Testis (tissue), 2 donors: Measurements from ENCODE around the gene ZNF784.

ENCODE experiments used
- CTCF ChIP-seq, 3 experiments: fragments of 450-650 bp in 2 of 3; fragments of 200-600 bp in 1 of 3; sonication (generic) in 1 of 3; IDR thresholded peaks; one replicate each; pipeline ENCODE4 v1.5.1; 2016 to 2019; ENCODE audit warnings: antibody characterized with exemption in 3 of 3, mild to moderate bottlenecking in 2 of 3, moderate library complexity in 1 of 3
- POLR2A ChIP-seq: fragments of 450-650 bp; IDR thresholded peaks from one replicate; pipeline ENCODE4 v1.6.1; 2017; ENCODE audit warnings: antibody characterized with exemption, mild to moderate bottlenecking, moderate library complexity

- TF ChIP-seq CTCF (IDR thresholded peaks at IDR 0.05) (no peak), POLR2A (no peak)
Measured at GRCh38 chr19:55644191-55644833, 19.9 kb upstream of the ZNF784 start.
